ENCODE results near the gene MRPL46. TPM values are rescaled to one million over a fixed set of nuclear protein-coding genes. Genes with fewer than 3 reads are reported as not detected.

MRPL46 gene
- total and polyA plus RNA-seq, 2 of the 13 experiments (the other 11 are each of a cell fraction or from before 2014, with no cell fraction given): 62.9 to 79.2 TPM

GRCh38 chr15:88467073-88467934 lies at the start of gene MRPL46, which contains the start of gene MRPS11 (continued):
- peak; percentile 44; the same call in 1 of the 2 replicates for TF ChIP-seq ZNF276 (CRISPR knock-in tag; IDR thresholded peaks at IDR 0.05; ENCODE audit: low read depth)
- peak; percentile 65; the same call in 1 of the 2 replicates for TF ChIP-seq KDM5B (CRISPR knock-in tag; IDR thresholded peaks at IDR 0.05; ENCODE audit: borderline replicate concordance)
- TF ChIP-seq SAP130 (CRISPR knock-in tag; IDR thresholded peaks at IDR 0.05; ENCODE audit: low read depth): peak; percentile 84
- no peak for TF ChIP-seq SOX6 (IDR thresholded peaks at IDR 0.05)
- peak; percentile 61 for TF ChIP-seq SOX6 (CRISPR knock-in tag; IDR thresholded peaks at IDR 0.05)
- TF ChIP-seq BRD4 (CRISPR knock-in tag; IDR thresholded peaks at IDR 0.05): no peak; the same call in 1 of the 2 replicates
- TF ChIP-seq REST (IDR thresholded peaks at IDR 0.05; ENCODE audit: borderline replicate concordance in 1 of 2, low read depth in 1 of 2, low read length in 2 of 2): peak in 1 of 2 experiments; percentile 37; a peak in 1 of 4 replicates
- TF ChIP-seq BRF2 (CRISPR knock-in tag; IDR thresholded peaks at IDR 0.05): 0 out of 2 replicates have a peak, but pooled peaks have one; percentile 37
- TF ChIP-seq MED8 (CRISPR knock-in tag; IDR thresholded peaks at IDR 0.05; ENCODE audit: insufficient replicate concordance): peak; percentile 84
- TF ChIP-seq PRDM10 (CRISPR knock-in tag; IDR thresholded peaks at IDR 0.05; ENCODE audit: low read depth): peak; percentile 99
- no peak for TF ChIP-seq NFIB (CRISPR knock-in tag; IDR thresholded peaks at IDR 0.05; ENCODE audit: borderline replicate concordance)
- peak; percentile 88 for TF ChIP-seq CREM (IDR thresholded peaks at IDR 0.05)
- no peak for TF ChIP-seq CREM (CRISPR knock-in tag; IDR thresholded peaks at IDR 0.05)
- TF ChIP-seq SP5 (CRISPR knock-in tag; IDR thresholded peaks at IDR 0.05; ENCODE audit: borderline replicate concordance, low read depth): no peak
- peak; percentile 67; the same call in 1 of the 2 replicates for TF ChIP-seq NFRKB (IDR thresholded peaks at IDR 0.05)
- peak; percentile 85 for TF ChIP-seq ZNF180 (CRISPR knock-in tag; IDR thresholded peaks at IDR 0.05; ENCODE audit: borderline replicate concordance, low read depth)
- TF ChIP-seq TFAP4 (IDR thresholded peaks at IDR 0.05; ENCODE audit: borderline replicate concordance, low read depth): peak; percentile 95
